ENCODE results near the gene PIK3C3.
"Not testable (repeated sequence)": the region's sequence is repeated elsewhere in the genome, so short reads cannot be mapped to it uniquely, and the experiment has no call there.

PIK3C3 gene

DNA sequence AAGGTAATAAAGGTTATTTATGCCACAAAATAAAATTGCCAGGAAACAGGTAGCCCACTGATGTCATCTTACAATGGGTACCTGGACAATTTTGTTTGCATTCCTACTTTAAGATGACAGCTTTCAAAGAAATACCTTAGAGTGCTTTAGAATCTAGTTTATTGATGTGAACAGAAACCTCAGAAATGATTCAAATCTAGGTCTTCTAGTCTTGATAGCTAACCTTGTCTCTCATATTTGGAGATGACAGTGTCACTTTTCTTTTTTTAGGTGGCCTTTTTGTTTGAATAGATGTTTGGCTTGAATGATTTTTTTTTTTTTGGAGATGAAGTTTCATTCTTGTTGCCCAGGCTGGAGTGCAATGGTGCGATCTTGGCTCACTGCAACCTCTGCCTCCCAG, 69.1 kb downstream of the PIK3C3 start:
- no peak for DNase-seq (ENCODE audit: low read depth)

DNA sequence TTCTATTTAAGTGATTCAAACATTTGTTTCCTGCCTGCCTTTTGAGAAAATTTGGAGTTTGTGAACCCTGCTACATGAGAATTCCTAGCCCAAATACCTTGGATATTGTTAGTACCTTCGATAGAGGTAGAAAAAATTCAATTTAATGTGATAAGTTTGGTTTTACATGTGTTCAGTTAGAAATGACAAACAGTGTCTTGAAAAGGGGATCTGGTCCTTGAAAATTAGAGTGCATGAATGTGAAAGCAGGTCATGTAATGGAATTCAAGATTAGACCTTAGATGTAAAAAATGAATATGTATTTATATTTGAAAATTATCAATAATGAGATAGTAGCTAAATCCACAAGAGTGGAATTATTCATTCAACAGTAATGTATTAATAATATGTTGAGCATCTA, 70.5 kb downstream of the PIK3C3 start:
- DNase-seq (ENCODE audit: low read depth), result no peak

DNA sequence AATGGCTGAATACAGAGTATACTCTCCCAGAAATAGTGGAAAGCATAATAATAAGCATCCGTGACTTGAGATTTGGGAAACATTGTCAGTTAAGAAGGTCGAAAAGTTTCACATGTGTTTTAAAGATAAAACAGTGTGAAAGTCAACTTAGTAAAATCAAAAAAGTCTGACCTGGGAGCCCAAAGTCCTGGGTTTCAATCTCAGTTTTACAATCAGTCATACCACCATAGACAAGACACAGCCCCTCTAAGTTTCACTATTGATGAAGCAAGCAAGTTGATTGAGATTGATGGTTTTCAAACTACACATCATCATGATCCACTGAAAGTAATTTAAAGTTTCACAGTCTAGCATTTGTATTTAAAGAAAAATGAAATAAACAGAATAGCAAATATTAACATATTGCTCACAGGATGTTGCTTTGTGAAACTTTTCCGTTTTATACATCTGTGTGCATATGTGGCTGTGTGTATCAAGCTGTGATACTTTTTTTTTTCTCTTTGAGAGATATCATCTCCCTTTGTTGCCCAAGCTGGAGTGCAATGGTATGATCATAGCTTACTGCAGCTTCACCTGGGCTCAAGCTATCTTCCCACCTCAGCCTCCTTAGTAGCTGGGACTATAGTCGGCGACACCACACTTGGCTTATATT, 71.1 kb downstream of the PIK3C3 start:
- no peak for DNase-seq (ENCODE audit: low read depth)

DNA sequence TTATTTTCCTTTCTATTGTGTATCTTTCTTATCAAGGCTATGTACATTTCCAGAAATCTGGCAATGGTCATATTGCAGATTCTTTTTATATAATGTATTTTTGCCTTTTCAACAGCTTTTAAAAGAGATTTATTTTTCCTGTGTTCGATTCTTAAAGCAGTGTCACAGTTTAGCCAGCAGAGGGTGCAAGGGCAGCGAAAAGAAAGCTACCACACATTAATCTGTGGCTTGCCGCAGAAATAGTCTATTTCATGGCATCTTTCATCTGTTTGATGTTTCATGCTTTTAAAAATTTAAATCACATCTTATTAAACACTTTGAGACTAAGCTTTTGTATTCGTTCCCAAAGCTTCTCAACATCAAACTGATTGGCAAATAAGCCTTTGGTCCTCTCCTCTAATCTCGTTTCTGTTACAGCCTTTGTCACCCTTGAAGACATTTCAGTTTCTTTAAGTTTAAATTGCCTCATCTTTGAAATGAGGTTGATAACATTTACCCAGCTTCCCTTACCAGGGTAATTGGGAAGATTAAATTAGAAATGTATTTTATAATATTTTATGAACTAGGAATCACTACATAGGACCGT, 73.3 kb downstream of the PIK3C3 start:
- DNase-seq (ENCODE audit: low read depth), result peak; percentile 14

DNA sequence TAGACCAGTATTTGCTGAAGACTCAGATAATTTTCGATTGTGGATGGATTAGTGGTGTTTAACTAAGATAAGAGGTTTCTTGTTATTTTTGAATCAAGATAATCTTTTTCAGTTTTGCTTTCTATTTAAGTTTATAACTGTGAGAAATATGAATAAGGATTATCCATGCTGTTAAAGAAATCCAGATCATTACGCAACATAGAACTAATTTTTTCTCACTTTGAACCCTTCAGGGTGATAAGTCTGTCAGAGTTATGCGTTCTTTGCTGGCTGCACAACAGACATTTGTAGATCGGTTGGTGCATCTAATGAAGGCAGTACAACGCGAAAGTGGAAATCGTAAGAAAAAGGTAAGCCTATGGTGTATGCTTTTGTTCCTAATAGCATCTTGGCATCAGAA, 74.1 kb downstream of the PIK3C3 start:
- DNase-seq (ENCODE audit: low read depth), result no peak

DNA sequence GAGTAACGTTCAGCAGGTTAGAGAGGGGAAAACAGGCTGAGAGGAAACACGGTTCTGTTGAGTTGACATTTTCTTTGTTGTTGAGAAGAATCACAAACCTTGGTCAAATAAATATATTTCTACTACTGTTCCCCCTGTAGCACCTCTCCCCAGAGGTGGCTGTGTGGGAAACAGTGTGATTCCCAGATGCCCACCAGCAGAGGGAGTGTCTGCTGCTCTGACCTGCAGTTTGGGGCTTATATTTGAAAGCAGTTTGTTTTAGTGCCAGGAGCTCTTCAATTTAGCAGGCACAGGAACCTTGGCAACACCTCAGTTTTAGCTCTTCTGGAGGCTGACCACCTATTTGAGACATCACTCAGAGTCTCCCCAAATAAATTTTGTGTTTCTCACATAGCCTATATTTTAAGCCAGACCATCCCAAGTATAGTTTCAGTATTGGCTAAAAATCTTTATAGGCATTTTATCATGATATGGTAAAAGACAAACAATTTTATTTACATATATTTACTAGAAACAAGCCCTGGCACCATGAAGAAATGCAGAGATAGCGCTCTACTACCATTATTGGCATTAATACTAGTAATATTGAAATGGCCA, 75.7 kb downstream of the PIK3C3 start:
- no peak for DNase-seq (ENCODE audit: low read depth)

DNA sequence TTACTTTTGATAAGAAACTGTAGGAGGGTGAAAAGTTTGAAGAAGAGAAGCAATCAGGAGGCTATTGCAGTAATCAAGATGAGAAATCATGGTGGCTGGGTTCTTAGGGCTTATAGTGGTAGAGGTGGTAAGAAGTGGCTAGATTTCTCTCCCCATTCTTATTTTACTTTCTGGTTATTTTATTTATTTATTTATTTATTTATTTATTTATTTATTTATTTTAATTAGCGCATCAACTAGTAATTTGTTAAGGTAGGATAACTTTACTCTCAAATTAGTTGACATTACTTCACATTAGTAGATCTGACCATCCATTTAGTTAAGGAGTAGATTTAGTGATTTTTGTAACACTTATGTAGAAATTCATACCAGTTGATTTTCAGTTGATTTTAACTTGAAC, 77.4 kb downstream of the PIK3C3 start:
- no peak for DNase-seq (ENCODE audit: low read depth)

DNA sequence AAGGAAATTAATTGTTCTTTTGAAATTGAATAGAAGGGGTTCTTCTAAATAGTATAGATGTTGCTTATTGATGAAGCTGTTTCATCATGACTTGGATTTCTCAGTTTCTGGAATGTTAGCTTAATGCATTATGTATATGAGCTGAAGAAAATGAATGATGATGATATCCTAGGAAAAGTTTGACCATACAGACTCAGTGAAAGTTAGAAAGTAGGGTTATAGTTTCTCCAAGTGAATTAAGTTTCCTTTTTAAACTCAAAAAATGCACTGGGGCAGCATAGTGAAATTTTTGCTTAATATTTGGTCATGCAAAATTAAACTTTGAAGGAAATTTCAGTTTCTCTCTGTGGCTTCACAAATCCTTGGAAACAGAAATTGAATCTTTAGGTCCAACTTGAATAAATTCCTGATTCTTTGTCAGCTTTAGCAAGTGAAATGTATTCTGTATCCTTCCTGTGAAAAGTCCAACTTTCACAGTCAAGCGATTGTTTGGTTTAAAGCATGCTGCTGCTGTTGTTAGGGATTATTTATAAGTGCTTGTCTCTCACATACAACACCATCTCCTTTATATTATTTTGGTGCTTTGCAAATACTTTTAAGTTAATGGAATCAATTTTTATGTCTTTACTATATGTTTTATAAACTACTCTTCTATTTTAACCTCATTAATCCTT, 78.2 kb downstream of the PIK3C3 start:
- no peak for DNase-seq (ENCODE audit: low read depth)

DNA sequence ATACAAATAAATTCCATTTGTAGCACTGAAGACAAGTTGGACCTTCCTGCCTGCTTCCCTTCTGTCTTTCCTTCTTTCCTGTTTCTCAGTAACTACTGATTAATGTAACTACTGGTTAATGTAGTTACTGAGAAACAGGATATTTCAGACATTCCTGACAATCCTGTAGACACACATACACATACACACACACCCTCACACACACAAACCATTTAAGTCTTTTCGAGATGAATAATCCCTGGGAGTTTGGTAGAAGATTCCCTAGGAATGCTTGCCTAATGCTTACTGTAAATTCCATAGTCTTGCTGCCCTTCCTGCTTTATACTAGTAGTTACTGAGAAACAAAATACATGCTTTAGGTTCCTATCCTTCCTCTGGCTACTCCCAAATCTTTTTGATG, 83.9 kb downstream of the PIK3C3 start:
- DNase-seq (ENCODE audit: low read depth), result peak; percentile 59

DNA sequence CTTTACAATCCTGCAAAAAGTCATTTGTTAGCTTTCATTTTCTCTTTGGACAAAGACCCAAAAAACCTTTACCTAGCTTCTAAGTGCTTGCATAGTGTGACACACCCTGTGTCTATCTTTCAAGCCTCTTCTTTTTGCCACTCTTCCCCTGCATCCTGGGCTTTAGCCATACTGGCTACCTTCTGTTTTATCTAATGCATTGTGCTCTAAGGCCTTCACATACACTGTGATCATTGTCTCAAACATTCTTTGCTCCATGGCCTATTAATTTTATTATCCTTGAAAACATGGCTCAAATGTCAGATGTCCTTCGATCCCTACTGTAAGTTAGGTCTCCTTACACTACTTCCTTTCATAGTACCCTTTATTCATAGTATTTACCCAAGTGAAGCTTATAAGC, 84.4 kb downstream of the PIK3C3 start:
- DNase-seq (ENCODE audit: low read depth), result no peak

DNA sequence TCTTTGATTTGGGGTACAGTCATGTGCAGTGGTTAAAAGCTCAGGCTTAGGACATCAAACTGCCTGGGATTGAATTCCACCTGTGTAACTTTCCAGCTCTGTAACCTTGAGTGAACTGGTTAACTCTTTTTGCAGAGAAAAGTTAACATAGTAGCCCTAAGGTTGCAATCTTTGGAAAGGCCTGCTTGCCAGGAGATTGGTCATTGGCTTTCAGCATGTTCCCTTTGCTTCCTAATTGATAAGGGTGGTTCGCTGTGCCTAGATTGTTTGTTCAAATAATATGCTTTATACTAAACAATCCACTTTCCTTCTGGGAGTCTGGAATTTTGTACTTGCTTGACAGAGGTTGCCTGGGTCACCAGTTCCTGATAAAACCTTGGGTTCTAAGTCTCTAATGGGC, 86.8 kb downstream of the PIK3C3 start:
- no peak for DNase-seq (ENCODE audit: low read depth)

DNA sequence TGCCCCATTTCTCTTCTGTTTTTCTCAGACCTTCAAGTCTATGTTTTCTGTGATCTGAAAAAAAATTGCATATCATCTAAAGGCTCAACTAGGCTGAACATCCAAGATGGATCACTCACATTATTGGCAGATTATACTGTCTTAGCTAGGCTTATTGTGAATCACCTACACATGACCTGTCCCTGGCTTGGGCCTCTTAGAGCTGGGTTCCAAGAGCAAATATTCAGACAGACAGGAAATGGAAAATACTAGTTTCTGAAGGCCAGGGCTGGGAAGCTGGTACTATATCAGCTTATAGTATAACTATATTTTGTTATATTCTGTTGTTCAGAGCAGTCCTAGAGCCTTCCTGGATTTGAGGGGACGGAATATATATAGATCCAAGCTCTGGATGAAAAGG, 90.3 kb downstream of the PIK3C3 start:
- DNase-seq (ENCODE audit: low read depth), result peak; percentile 29

DNA sequence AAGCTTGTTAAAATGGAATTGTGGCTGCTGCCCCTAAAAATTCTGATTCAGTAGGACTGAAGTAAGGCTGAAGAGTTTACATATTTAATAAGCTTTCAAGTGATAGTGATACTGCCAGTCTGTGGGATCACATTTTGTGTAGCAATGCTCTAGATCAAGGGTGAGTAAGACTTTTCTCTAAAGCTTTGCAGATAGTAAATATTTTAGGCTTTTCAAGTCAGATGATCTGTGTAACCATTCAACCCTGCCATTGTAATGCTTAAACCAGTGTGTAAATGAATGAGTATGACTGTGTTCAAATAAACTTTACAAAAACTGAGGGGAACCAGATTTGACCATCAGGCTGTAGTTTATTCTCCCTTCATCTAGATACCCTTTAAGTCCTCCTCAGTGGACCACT, 92.7 kb downstream of the PIK3C3 start:
- no peak for DNase-seq (ENCODE audit: low read depth)

DNA sequence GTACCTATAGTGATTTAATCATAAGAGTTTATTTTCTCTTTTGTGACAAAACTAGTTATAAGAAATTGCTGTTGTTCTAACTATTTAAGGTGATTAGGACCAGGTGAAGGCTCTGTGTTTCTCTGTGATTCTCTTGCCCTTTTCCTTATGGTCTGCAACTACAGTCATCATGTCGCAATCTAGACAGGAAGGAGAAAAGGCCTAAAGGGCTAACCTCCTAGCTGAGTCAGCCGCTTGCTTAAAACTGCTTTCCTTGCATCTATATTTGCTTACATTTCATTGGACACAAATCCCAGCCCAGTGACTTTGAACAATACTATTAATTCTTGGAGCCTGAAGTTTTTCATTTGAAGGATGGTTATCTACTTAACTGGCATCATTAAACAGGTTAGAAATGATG, 93.1 kb downstream of the PIK3C3 start:
- DNase-seq (ENCODE audit: low read depth), result peak; percentile 78

DNA sequence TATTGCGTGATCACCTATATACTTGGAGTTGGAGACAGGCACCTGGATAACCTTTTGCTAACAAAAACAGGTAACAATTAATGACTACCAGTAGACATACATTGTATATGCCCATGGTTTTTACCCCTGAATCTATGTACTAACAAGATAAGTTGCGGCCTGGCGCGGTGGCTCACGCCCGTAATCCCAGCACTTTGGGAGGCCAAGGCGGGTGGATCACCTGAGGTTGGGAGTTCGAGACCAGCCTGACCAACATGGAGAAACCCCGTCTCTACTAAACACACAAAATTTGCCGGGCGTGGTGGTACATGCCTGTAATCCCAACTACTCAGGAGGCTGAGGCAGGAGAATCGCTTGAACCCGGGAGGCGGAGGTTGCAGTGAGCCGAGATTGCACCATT, 94.5 kb downstream of the PIK3C3 start:
- DNase-seq (ENCODE audit: low read depth), result not testable (repeated sequence)

DNA sequence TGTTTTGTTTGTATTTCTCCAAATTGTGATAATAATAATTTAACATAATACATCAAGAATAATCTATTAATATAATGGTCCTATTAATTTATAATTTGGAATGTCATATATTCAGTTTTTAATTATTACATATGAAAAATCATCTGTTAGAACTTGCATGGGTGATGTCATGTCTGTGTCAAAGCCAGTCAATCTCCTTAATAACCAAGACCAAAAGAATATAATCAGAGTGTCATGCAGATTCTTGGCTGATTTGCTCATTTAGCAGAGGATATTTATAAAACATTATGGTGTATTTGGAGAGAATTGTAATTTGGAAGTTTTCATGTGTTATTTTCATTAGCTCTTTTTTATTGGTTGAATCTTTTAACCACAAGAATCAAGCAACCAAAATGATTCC, 96.4 kb downstream of the PIK3C3 start:
- no peak for DNase-seq (ENCODE audit: low read depth)

DNA sequence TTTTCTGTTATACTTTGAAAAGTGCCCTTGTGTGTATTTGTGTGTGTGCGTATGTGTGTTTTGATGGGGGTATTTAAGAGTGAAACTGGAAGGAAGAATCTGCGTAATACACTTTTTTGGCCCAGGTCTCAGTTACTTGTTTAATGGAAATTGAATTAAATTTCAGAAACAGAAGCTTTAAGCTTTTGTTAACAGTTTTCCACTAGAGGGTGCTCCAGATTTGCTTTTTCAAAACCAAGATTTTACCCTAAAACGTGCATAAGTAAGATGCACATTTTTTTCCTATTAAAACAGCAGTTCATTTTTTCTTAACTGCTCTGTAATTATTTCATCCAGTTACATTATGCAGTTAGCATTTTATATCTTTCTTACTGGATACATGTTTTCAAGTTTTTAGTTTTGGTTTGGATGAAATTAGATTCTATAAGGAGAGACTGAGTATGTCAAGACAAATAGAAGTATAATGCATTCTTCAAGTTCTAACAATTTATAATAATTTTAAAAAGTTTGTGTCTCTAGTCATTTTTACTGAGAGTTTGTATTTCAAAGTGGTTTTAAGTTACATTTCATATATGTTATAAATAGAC, 97.2 kb downstream of the PIK3C3 start:
- DNase-seq (ENCODE audit: low read depth), result peak; percentile 31

DNA sequence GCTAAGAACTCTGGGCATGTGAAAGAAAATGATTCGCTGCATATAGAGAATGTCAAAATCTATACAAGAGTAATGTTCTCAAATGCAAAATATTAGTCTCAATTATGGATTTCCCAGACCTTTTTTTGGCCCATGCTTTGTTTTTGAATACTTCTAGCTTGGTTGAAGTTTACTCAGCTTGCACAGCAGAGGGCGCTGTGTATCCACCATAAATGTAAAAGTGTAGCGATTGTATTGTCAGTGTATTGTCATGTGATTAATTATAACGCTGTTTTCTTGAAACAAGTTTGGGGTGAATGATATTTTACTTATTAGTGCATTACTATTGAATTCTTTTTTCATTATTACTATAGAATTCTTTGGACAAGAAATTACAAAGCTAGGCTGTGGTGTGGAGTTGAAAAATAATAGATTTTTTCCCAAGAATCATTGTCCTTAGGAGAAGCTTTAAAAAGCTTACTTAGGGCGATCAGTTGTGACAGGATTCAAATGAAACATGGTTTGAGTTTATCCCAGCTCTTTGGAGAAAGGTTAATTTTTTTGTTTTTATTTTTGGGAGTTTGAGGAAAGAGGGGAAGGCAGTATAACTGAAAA, 98.3 kb downstream of the PIK3C3 start:
- peak; percentile 40 for DNase-seq (ENCODE audit: low read depth)

DNA sequence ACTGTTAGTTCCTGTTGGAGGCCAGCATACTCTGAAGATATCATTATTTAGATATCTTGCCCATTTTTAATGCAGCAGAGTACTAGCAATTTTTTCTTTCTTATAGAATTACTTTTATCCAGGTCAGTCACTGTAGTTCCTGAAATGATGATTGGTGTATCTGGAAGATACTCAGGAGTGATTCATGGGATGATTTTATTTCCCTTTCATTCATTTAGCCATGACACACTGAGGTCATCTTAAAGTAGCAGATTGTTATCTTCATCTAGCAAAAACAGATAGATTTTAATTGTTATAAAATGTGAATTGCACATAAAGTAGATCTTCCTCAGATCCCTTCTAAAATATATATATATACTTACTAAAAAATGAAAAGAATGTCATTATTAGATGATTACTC, 109.1 kb downstream of the PIK3C3 start:
- peak; percentile 6 for DNase-seq (ENCODE audit: low read depth)

DNA sequence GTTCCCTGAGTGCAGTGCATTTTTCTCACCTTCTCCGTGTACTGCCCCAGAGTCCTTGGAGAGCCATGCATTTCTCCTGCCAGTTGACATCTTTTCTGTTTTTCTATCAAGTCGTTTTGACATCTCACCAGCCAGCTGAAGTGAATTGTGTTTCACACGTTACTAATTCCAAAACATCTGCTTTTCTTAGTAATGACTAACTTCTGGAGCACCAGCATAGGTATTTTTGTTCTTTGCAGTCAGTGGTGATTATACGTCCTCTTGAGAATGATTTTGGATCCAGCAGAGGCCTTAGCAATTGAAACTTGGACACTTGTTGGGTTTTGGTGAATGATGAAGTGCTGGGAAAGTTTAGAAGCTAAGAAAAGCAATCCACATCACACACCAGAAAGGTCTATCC, 112.5 kb downstream of the PIK3C3 start:
- no peak for DNase-seq (ENCODE audit: low read depth)

DNA sequence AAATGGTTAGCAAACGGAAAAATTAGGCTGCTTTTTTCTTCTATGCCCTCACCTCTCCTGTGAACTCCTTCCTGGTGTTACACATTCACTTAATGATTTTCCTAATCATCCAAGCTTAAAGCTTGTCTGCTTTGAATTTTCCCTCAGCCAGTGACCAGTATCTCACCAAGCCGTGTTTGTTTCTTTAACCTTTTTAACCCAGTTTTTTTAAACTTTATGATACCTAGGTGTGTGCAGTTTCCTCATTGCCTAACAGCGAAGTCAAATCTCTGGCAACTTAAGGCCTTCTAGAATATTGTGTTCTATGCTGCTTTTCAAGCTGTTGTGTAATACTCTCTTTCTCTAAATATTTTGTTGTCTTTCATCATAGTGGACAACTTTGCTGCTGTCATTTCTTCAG, 113.0 kb downstream of the PIK3C3 start:
- no peak for DNase-seq (ENCODE audit: low read depth)

DNA sequence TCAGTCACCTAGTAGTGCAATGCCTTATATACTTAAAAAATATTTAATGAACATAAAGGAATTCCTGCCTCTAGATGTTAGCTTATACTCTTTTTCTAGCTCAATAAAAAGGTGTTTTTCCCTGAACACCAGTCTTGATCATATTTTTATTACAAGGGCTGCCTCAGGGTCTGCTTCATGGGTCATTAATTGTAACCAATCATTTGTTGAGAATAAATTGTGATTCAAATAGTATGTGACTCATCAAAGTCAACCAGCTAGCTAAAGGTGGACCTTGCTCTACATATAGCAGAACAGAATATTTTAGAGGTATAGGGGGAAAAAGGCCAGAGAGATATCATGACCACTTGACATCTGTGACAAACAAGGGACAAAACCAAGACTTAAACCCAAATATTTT, 114.0 kb downstream of the PIK3C3 start:
- no peak for DNase-seq (ENCODE audit: low read depth)

DNA sequence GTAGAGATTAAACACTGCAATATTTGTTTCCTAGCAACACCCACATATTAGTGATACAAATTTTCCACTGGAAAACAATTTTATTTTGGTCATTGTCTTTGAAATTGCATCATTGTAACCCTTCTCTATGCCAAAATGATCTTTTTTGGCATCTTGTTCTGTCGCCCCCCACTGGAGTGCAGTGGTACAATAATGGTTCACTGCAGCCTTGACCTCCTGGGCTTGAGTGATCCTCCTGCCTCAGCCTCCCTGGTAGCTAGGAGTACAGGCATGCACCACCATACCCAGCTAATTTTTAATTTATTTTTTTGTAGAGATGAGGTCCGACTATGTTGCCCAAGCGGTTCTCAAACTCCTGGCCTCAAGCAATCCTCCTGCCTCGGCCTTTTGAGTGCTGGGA, 117.4 kb downstream of the PIK3C3 start:
- DNase-seq (ENCODE audit: low read depth), result no peak

Data from stromal cell of bone marrow (primary cell).